Measurements from ENCODE around the gene POGLUT2. TPM values are rescaled to one million over a fixed set of nuclear protein-coding genes. Genes with fewer than 3 reads are reported as not detected.
A peak's percentile ranks its signal among the peaks of the same experiment; 100 is the strongest.

The POGLUT2 gene
- polyA plus RNA-seq, 1 donor (not counting 4 experiments of a cell fraction or from before 2014, with no cell fraction given) = 8.8 TPM

DNA sequence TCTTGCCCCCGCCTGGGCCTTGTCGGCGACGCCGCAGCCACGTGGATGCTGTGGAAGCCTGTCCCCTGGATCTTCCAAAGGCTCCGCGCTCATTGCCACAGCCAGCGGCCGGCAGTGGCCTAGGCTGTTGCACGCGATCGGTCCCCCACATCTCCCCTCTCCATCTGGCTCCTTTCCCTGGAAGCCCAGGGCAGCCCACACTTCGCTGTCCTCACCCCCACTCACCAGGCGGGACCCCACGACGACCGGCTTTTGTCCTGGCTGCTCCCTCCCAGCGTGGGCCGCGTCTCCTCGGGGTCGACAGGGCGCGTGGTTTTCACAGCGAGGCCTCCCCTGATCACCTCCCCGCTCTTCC is 24.6 kb downstream of the POGLUT2 start:
- no peaks in the 10 kb centered on the region for H3K9me3 ChIP-seq (ENCODE audit: control insufficient read depth, low read depth, low read length)
- no peaks in the 10 kb centered on the region for H4K20me1 ChIP-seq (ENCODE audit: control insufficient read depth, extremely low read depth, insufficient read depth, low read length)
- peaks cover 7% of the 10 kb centered on the region for H3K4me1 ChIP-seq (ENCODE audit: control insufficient read depth, extremely low read depth, insufficient read depth, low read length)
- TF ChIP-seq EZH2 (IDR thresholded peaks at IDR 0.05; ENCODE audit: low read length) = no peak
- TF ChIP-seq, protein P1, sequence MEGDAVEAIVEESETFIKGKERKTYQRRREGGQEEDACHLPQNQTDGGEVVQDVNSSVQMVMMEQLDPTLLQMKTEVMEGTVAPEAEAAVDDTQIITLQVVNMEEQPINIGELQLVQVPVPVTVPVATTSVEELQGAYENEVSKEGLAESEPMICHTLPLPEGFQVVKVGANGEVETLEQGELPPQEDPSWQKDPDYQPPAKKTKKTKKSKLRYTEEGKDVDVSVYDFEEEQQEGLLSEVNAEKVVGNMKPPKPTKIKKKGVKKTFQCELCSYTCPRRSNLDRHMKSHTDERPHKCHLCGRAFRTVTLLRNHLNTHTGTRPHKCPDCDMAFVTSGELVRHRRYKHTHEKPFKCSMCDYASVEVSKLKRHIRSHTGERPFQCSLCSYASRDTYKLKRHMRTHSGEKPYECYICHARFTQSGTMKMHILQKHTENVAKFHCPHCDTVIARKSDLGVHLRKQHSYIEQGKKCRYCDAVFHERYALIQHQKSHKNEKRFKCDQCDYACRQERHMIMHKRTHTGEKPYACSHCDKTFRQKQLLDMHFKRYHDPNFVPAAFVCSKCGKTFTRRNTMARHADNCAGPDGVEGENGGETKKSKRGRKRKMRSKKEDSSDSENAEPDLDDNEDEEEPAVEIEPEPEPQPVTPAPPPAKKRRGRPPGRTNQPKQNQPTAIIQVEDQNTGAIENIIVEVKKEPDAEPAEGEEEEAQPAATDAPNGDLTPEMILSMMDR (optimal IDR thresholded peaks at IDR 0.05 in 1 of 3, IDR thresholded peaks at IDR 0.05 in 1 of 3, conservative IDR thresholded peaks at IDR 0.05 in 1 of 3; ENCODE audit: extremely low read depth in 1 of 3, insufficient read depth in 2 of 3, low read length in 3 of 3) = no peak
- FAIRE-seq (no peak), DNase-seq (ENCODE audit: low read depth, low spot score) (no peak)
- H3K79me2 ChIP-seq (ENCODE audit: control insufficient read depth, insufficient read depth, low read length) = peaks cover 10% of the 10 kb centered on the region
- H3K27me3 ChIP-seq (ENCODE audit: control insufficient read depth, extremely low read depth, insufficient read depth, low read length) = no peaks in the 10 kb centered on the region
- no peaks in the 10 kb centered on the region for H3K9me1 ChIP-seq (ENCODE audit: control insufficient read depth, extremely low read depth, insufficient read depth, low read length)
- no peaks in the 10 kb centered on the region for H3K36me3 ChIP-seq (ENCODE audit: control insufficient read depth in 2 of 2, extremely low read depth in 1 of 2, insufficient read depth in 2 of 2, low read length in 2 of 2)
- H3K9ac ChIP-seq (ENCODE audit: control insufficient read depth, extremely low read depth, insufficient read depth, low read length) = peak overlapping the region; percentile 86
- dilution Hi-C loops (cut with MboI; ENCODE audit: extremely low pct_ligation_motif_present, low sequenced_read_pairs) = no loop called here
- peak overlapping the region; percentile 89 for H3K4me2 ChIP-seq (ENCODE audit: control insufficient read depth, extremely low read depth, insufficient read depth, low read depth, low read length)
- peak overlapping the region; percentile 88 to 94 (median 91) for H3K4me3 ChIP-seq (ENCODE audit: control insufficient read depth in 2 of 3, extremely low read depth in 1 of 3, insufficient read depth in 2 of 3, low read depth in 1 of 3, low read length in 3 of 3)
- peak overlapping the region; percentile 69 for H3K27ac ChIP-seq (ENCODE audit: control insufficient read depth, insufficient read depth, low read length)
- H2AFZ ChIP-seq (ENCODE audit: control insufficient read depth, low read length) = peak overlapping the region; percentile 99

DNA sequence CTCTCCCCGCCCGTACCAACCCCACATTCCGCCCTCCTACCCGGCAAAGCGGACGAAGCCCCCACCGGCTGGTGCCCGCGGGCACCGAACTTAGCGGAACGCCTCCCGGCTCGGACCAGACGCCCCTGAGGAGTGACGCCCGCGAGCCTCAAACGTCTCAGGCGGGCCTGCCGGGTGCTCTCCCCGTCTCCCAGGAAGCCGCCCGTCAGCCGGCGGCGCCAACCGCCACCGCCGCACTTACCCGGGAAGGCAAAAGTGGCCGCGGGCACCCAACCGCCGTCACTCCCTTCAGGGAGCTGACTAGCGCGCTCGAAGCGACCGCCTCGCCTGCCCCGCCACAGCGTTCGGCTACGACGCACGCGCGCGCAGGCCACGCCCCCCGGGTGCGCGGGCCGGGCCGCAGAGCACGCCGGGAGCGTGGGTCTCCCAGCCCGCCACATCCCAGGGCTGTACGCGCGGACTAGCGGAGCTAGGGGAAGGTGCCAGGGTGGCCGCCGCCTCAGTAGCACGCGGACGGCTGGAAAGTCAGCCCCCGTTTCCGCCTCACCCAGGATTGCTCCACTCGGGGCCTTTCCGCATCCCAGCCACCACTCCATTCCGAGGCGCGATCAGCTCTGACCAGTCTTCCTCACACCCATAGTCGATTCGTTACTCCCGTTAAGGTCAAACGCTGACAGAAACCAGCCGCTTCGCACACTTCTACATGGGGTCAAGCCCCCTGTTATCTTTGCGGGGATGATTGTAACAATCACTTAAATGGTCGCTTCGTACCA is 25.1 kb downstream of the POGLUT2 start, which contains the start of gene TEX30:
TSS of gene TEX30 (minus strand) at position 346 of the 773 bp plus-strand sequence. CDS start 3,760 bp downstream, outside the sequence.
- H3K9me3 ChIP-seq (ENCODE audit: control insufficient read depth, low read depth, low read length) = no peaks in the 10 kb centered on the region
- DNase-seq (ENCODE audit: low read depth, low spot score) = no peak
- H2AFZ ChIP-seq (ENCODE audit: control insufficient read depth, low read length) = peak within 1 kb of the TSS; percentile 99
- H4K20me1 ChIP-seq (ENCODE audit: control insufficient read depth, extremely low read depth, insufficient read depth, low read length) = no peaks in the 10 kb centered on the region
- peak within 1 kb of the TSS; percentile 89 for H3K4me2 ChIP-seq (ENCODE audit: control insufficient read depth, extremely low read depth, insufficient read depth, low read depth, low read length)
- no peaks in the 10 kb centered on the region for H3K36me3 ChIP-seq (ENCODE audit: control insufficient read depth in 2 of 2, extremely low read depth in 1 of 2, insufficient read depth in 2 of 2, low read length in 2 of 2)
- H3K27ac ChIP-seq (ENCODE audit: control insufficient read depth, insufficient read depth, low read length) = peak within 1 kb of the TSS; percentile 70
- TF ChIP-seq EZH2 (IDR thresholded peaks at IDR 0.05; ENCODE audit: low read length) = no peak
- TF ChIP-seq, protein P1 (optimal IDR thresholded peaks at IDR 0.05 in 1 of 3, IDR thresholded peaks at IDR 0.05 in 1 of 3, conservative IDR thresholded peaks at IDR 0.05 in 1 of 3; ENCODE audit: extremely low read depth in 1 of 3, insufficient read depth in 2 of 3, low read length in 3 of 3) = no peak
- peak within 1 kb of the TSS; percentile 88 to 94 (median 91) for H3K4me3 ChIP-seq (ENCODE audit: control insufficient read depth in 2 of 3, extremely low read depth in 1 of 3, insufficient read depth in 2 of 3, low read depth in 1 of 3, low read length in 3 of 3)
- no peaks in the 10 kb centered on the region for H3K27me3 ChIP-seq (ENCODE audit: control insufficient read depth, extremely low read depth, insufficient read depth, low read length)
- H3K4me1 ChIP-seq (ENCODE audit: control insufficient read depth, extremely low read depth, insufficient read depth, low read length) = peaks cover 7% of the 10 kb centered on the region
- FAIRE-seq = no peak
- H3K9me1 ChIP-seq (ENCODE audit: control insufficient read depth, extremely low read depth, insufficient read depth, low read length) = no peaks in the 10 kb centered on the region
- peaks cover 10% of the 10 kb centered on the region for H3K79me2 ChIP-seq (ENCODE audit: control insufficient read depth, insufficient read depth, low read length)
- H3K9ac ChIP-seq (ENCODE audit: control insufficient read depth, extremely low read depth, insufficient read depth, low read length) = peak within 1 kb of the TSS; percentile 86
- dilution Hi-C loops (cut with MboI; ENCODE audit: extremely low pct_ligation_motif_present, low sequenced_read_pairs) = no loop called here

Data from keratinocyte (primary cell).